ENCODE data around the gene IGFBP6.

Gene IGFBP6

GRCh38 chr12:53073881-53074280, 23.6 kb upstream of the IGFBP6 start:
- Mint-ChIP-seq H3K4me3 (no peak overlapping the region), H3K27ac (no peak overlapping the region), H3K4me1 (ENCODE audit: low read depth) (peaks cover 14% of the 10 kb centered on the region), H3K9me3 (no peaks in the 10 kb centered on the region), H3K36me3 (ENCODE audit: low read depth) (peaks cover 41% of the 10 kb centered on the region), H3K27me3 (ENCODE audit: low read depth) (no peaks in the 10 kb centered on the region)
- no peak for DNase-seq (ENCODE audit: low spot score)

DNA sequence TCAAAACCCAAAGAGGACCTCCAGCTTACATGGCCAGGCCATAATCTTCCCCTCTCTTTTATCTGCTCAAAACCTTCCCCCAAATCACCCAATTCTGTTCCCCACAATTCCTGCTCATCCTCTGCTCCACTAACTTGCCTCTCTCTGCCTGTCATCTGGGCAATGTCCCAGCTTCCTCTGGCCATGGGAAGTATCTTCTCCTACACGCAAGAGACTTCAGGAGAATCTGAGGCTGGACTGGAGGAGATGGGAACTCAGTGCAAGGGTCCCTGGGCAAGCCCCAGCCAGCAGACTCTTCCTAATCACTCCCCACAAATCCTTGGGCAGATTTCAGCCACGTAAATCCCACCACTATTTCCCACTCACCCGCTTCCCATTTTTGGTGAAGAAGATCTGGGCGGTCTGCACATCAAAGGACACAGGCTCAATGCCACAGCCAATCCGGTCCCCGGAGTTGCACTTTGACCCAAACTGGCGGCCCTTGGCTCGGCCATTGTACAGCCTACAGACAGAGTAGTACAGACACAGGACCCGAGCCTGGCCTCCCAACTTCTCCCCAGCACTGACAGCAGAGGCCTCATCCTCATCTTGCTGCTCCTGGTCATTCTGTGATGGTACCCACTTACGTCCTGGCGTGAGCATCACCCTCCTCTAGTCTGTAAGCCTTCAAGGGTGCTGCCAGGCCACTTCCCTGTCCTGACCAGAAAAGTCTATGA, 23.0 kb upstream of the IGFBP6 start:
- DNase-seq (ENCODE audit: low spot score), result no peak
- H3K9me3 Mint-ChIP-seq, result no peaks in the 10 kb centered on the region
- peaks cover 14% of the 10 kb centered on the region for H3K4me1 Mint-ChIP-seq (ENCODE audit: low read depth)
- H3K27ac Mint-ChIP-seq, result no peak overlapping the region
- no peak overlapping the region for H3K4me3 Mint-ChIP-seq
- H3K27me3 Mint-ChIP-seq (ENCODE audit: low read depth), result no peaks in the 10 kb centered on the region
- H3K36me3 Mint-ChIP-seq (ENCODE audit: low read depth), result peaks cover 41% of the 10 kb centered on the region

- Mint-ChIP-seq H3K27ac (no peak overlapping the region), H3K4me3 (no peak overlapping the region), H3K36me3 (ENCODE audit: low read depth) (peaks cover 41% of the 10 kb centered on the region), H3K27me3 (ENCODE audit: low read depth) (no peaks in the 10 kb centered on the region), H3K9me3 (no peaks in the 10 kb centered on the region), H3K4me1 (ENCODE audit: low read depth) (peaks cover 18% of the 10 kb centered on the region)
- no peak for DNase-seq (ENCODE audit: low spot score)
These were observed 22.5 kb upstream of the IGFBP6 start for GRCh38 chr12:53074999-53075370.

GRCh38 chr12:53076461-53076860, 21.0 kb upstream of the IGFBP6 start:
- Mint-ChIP-seq H3K4me1 (ENCODE audit: low read depth) (peaks cover 22% of the 10 kb centered on the region), H3K9me3 (no peaks in the 10 kb centered on the region), H3K4me3 (no peak overlapping the region), H3K36me3 (ENCODE audit: low read depth) (peaks cover 35% of the 10 kb centered on the region), H3K27ac (no peak overlapping the region), H3K27me3 (ENCODE audit: low read depth) (no peaks in the 10 kb centered on the region)
- DNase-seq (ENCODE audit: low spot score), result no peak

- Mint-ChIP-seq H3K27me3 (ENCODE audit: low read depth) (no peaks in the 10 kb centered on the region), H3K27ac (no peak overlapping the region), H3K4me3 (peak overlapping the region; percentile 87), H3K36me3 (ENCODE audit: low read depth) (peaks cover 35% of the 10 kb centered on the region), H3K4me1 (ENCODE audit: low read depth) (peaks cover 22% of the 10 kb centered on the region), H3K9me3 (no peaks in the 10 kb centered on the region)
- no peak for DNase-seq (ENCODE audit: low spot score)
These were observed 20.4 kb upstream of the IGFBP6 start for GRCh38 chr12:53077030-53077429.

GRCh38 chr12:53078425-53079225, 18.8 kb upstream of the IGFBP6 start:
- peak overlapping the region; percentile 93 for H3K27ac Mint-ChIP-seq
- H3K4me1 Mint-ChIP-seq (ENCODE audit: low read depth), result peaks cover 26% of the 10 kb centered on the region
- H3K36me3 Mint-ChIP-seq (ENCODE audit: low read depth), result peaks cover 27% of the 10 kb centered on the region
- no peaks in the 10 kb centered on the region for H3K9me3 Mint-ChIP-seq
- DNase-seq (ENCODE audit: low spot score), result no peak
- peak overlapping the region; percentile 87 for H3K4me3 Mint-ChIP-seq
- H3K27me3 Mint-ChIP-seq (ENCODE audit: low read depth), result no peaks in the 10 kb centered on the region

GRCh38 chr12:53079226-53080117, 18.0 kb upstream of the IGFBP6 start, which contains the start of gene SPRYD3:
TSS of gene SPRYD3 (minus strand) at chr12:53079390. CDS start at chr12:53079333, 57 bp downstream.
- Mint-ChIP-seq H3K27ac (peak within 1 kb of the TSS; percentile 93), H3K9me3 (no peaks in the 10 kb centered on the region), H3K36me3 (ENCODE audit: low read depth) (peaks cover 22% of the 10 kb centered on the region)

DNA sequence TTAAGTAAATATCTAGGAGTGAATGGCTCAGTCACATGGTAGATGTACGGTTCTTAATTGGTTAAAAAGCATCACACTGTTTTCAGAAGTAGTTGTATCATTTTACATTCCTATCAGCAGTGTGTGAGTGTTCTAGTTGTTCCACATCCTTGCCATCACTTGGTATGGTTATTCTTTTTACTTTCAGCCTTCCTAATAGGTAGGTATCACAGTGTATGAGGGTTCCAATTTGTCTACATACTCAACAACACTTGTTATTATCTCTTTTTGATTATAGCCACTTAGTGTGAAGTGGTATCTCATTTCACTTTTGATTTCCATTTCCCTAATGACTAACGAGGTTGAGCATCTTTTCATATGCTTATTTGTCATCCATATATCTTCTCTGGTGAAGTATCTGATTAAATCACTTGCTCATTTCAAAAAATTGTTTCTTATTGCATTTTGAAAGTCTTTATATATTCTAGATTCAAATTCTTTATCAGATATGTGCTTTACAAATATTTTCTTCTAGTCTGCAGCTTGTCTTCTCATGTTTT, 14.8 kb upstream of the IGFBP6 start:
- peaks cover 16% of the 10 kb centered on the region for H3K27me3 Mint-ChIP-seq (ENCODE audit: low read depth)
- no peak overlapping the region for H3K4me3 Mint-ChIP-seq
- H3K4me1 Mint-ChIP-seq (ENCODE audit: low read depth), result peaks cover 17% of the 10 kb centered on the region
- no peaks in the 10 kb centered on the region for H3K9me3 Mint-ChIP-seq
- no peak overlapping the region for H3K27ac Mint-ChIP-seq
- DNase-seq (ENCODE audit: low spot score), result no peak
- H3K36me3 Mint-ChIP-seq (ENCODE audit: low read depth), result no peaks in the 10 kb centered on the region

More at GRCh38 chr12:53079226-53080117, 18.0 kb upstream of the IGFBP6 start, which contains the start of gene SPRYD3:
- peak; percentile 98 for DNase-seq (ENCODE audit: low spot score)
- Mint-ChIP-seq H3K27me3 (ENCODE audit: low read depth) (no peaks in the 10 kb centered on the region), H3K4me1 (ENCODE audit: low read depth) (peaks cover 24% of the 10 kb centered on the region), H3K4me3 (peak within 1 kb of the TSS; percentile 87)

- peaks cover 4% of the 10 kb centered on the region for H3K4me1 Mint-ChIP-seq (ENCODE audit: low read depth)
- no peaks in the 10 kb centered on the region for H3K9me3 Mint-ChIP-seq
- no peak for DNase-seq (ENCODE audit: low spot score)
- peaks cover 22% of the 10 kb centered on the region for H3K27me3 Mint-ChIP-seq (ENCODE audit: low read depth)
- H3K36me3 Mint-ChIP-seq (ENCODE audit: low read depth), result no peaks in the 10 kb centered on the region
- H3K27ac Mint-ChIP-seq, result no peak overlapping the region
- H3K4me3 Mint-ChIP-seq, result no peak overlapping the region
These were observed 11.1 kb upstream of the IGFBP6 start for GRCh38 chr12:53086361-53086760.

DNA sequence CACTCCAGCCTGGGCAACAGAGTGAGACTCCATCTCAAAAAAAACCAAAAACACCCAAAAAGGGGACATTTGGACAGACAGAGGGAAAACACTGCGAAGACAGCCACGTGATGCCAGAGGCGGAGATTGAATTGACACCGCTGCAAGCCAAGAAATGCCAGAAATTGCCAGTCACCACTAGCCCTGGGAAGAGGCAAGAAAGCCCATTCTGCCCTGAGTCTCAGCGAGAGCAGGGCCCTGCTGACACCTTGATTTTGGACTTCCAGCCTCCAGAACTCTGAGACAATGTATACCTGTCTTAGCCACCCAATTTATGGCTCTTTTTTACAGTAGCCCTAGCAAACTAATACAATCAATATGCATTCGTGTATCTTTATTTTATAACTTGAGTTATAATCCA, 7.4 kb upstream of the IGFBP6 start:
- Mint-ChIP-seq H3K9me3 (no peaks in the 10 kb centered on the region), H3K27ac (no peak overlapping the region), H3K36me3 (ENCODE audit: low read depth) (no peaks in the 10 kb centered on the region), H3K4me1 (ENCODE audit: low read depth) (peaks cover 3% of the 10 kb centered on the region), H3K27me3 (ENCODE audit: low read depth) (peaks cover 27% of the 10 kb centered on the region), H3K4me3 (no peak overlapping the region)
- no peak for DNase-seq (ENCODE audit: low spot score)

DNA sequence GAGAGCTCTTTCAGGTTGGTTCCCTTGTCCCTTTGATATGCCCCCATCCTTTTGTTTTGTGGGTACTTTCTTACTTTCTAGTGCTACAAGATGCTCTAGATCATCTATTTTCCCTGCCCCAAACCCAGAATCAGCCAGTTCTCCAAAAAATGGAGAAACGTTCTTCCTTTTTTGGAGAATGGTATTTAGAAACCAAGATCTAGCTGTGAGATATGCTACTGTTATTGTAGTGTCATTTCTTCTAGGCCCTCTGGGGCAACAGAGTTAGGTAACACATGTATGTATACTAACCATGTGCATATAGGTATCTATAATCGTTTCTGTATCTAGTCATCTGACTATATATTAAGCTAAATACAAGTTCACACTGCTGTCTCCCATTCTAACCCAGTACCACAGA, 6.9 kb upstream of the IGFBP6 start:
- no peak for DNase-seq (ENCODE audit: low spot score)
- Mint-ChIP-seq H3K27ac (no peak overlapping the region), H3K4me3 (no peak overlapping the region), H3K36me3 (ENCODE audit: low read depth) (no peaks in the 10 kb centered on the region), H3K9me3 (no peaks in the 10 kb centered on the region), H3K27me3 (ENCODE audit: low read depth) (peaks cover 26% of the 10 kb centered on the region), H3K4me1 (ENCODE audit: low read depth) (peaks cover 3% of the 10 kb centered on the region)

- DNase-seq (ENCODE audit: low spot score), result no peak
These were observed 5.7 kb upstream of the IGFBP6 start for GRCh38 chr12:53091756-53092155.

GRCh38 chr12:53093777-53094393, 3.6 kb upstream of the IGFBP6 start:
- Mint-ChIP-seq H3K27ac (no peak overlapping the region), H3K27me3 (ENCODE audit: low read depth) (peaks cover 24% of the 10 kb centered on the region), H3K9me3 (no peaks in the 10 kb centered on the region), H3K4me1 (ENCODE audit: low read depth) (peaks cover 16% of the 10 kb centered on the region), H3K4me3 (no peak overlapping the region), H3K36me3 (ENCODE audit: low read depth) (no peaks in the 10 kb centered on the region)
- DNase-seq (ENCODE audit: low spot score), result no peak

More at GRCh38 chr12:53091756-53092155, 5.7 kb upstream of the IGFBP6 start:
- no peak overlapping the region for H3K4me3 Mint-ChIP-seq
- no peaks in the 10 kb centered on the region for H3K9me3 Mint-ChIP-seq
- peaks cover 3% of the 10 kb centered on the region for H3K4me1 Mint-ChIP-seq (ENCODE audit: low read depth)
- no peaks in the 10 kb centered on the region for H3K36me3 Mint-ChIP-seq (ENCODE audit: low read depth)
- H3K27me3 Mint-ChIP-seq (ENCODE audit: low read depth), result peaks cover 28% of the 10 kb centered on the region
- no peak overlapping the region for H3K27ac Mint-ChIP-seq
